GM21576 (cell line): ENCODE results near the gene TRAP1.
"Not testable (repeated sequence)": the region's sequence is repeated elsewhere in the genome, so short reads cannot be mapped to it uniquely, and the experiment has no call there.

Experiments used
- ATAC-seq: cut with Tn5 transposase; IDR thresholded peaks from one replicate; pipeline ENCODE4 v1.9.1; 2021; ENCODE audit warnings: mild to moderate bottlenecking, moderate library complexity; ENCODE audit not compliant: unreplicated experiment

TRAP1 gene

DNA sequence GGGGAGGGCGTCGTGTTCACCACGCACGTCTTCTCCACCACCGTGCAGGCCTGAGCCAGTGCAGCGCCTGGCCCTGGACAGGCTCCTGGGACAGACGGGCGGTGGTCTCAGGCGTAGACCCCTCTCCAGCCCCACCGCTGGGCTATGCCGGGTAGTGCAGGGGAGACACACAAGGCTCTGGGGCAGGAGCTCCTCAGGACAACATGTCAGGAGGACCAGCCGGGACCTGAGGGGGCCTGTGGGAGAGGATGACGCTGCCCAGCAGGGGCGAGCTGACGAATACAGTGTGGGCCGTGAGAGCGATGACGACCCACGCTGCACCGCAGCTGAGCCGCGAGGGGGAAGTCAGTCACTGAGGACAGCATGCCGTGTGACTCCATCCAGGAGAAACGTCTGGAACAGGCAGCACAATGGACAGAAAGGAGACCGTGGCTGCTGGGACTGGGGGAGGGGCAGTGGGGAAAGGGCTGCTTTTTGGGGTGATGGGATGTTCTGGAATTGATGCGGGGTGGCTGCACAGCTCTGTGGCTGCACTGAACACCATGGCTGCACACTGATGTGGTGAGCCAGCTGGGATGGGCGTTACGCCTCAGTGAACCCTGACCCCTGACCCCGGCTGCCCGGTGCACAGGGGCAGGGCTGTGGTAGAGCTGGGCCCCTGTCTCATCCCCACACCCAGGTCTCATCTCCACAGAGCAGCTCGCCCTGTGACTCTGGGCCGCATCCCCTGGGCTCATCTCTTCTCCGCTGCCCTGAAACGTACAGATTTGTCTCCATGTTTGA is 42.6 kb downstream of the TRAP1 start:
- ATAC-seq: no peak

GRCh38 chr16:3673676-3674377 is 43.5 kb downstream of the TRAP1 start:
- no peak for ATAC-seq

GRCh38 chr16:3673201-3673600 is 44.1 kb downstream of the TRAP1 start:
- no peak for ATAC-seq

DNA sequence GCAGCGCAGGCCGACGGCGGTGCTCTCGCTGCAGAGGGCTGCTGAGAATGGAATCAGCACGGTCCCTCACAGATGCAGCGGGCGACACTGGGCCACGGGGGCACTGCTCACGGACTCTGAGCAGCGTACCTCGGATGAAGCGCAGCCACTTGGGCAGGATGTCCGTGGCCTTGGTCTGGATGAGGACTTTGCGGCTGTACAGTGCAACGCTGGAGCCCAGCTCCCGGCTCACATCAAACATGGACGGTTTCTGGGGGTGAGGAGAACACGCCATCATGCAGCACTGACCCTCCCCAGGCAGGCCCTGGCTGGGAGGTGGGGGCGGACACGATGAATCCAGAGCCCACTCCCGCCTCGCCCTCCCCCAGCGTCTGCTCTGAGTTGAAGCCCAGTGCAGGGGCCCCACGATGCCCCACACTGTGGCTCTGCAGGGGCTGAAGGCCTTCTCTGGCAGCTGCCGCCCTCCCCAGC is 44.7 kb downstream of the TRAP1 start:
- ATAC-seq: no peak

GRCh38 chr16:3671424-3671823 is 45.9 kb downstream of the TRAP1 start:
- ATAC-seq: no peak

- ATAC-seq: no peak
Measured at GRCh38 chr16:3670711-3671110, 46.6 kb downstream of the TRAP1 start.

DNA sequence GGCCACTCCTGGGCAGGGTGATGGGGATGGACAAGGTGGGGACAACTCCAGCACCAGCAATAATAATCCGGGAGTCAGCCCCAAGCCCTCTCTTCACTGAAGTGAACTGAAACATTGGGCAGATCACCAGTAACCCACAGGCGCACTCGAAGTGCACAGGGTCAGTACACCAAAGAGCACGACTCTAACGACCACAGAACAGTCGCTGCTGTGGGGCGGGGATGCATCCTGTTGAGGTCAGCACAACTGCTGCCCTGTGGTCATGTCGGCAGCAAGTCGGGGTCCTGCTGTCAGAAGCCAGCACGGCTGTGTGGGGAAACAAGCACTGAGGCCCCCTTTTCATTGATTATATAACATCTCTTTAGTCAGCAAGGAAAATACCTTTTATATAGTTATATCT is 48.2 kb downstream of the TRAP1 start:
- ATAC-seq: no peak

- no peak for ATAC-seq
Measured at GRCh38 chr16:3668626-3669025, 48.7 kb downstream of the TRAP1 start.

- no peak for ATAC-seq
Measured at GRCh38 chr16:3665508-3665907, 51.8 kb downstream of the TRAP1 start.

DNA sequence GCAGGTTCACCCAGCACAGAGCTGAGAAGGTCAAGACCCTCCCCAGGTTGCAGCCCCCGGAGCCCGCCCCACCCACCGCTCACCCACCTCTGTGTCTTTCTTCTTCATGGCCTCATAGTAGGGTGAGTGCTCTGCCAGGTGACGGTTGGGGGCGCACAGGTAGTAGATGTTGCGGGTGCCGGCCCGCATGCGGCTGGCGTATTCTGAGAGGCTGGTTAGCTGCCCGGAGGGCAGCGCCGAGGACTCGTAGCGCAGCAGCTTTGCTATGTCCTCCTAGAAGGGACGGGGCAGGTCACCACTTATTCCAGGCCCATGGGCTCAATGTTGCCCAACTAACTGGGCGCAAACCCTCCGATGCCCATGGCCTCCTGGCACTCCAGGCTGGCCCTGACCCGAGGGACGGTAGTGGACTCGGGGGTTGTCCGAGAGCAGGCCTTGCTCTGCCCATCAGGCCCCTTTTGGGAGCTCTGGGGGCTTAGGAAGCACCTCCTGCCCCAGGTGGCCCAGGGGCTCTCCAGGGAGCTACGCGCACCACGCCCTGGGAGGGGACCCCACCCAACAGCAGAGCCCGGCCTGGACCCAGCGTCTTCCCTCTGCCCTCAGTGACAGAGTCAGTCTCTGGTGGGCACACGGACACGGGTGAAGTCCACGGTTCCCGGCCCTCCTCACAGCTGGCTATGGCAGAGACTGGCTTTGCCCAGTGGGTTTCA is 53.0 kb downstream of the TRAP1 start:
- ATAC-seq: no peak

DNA sequence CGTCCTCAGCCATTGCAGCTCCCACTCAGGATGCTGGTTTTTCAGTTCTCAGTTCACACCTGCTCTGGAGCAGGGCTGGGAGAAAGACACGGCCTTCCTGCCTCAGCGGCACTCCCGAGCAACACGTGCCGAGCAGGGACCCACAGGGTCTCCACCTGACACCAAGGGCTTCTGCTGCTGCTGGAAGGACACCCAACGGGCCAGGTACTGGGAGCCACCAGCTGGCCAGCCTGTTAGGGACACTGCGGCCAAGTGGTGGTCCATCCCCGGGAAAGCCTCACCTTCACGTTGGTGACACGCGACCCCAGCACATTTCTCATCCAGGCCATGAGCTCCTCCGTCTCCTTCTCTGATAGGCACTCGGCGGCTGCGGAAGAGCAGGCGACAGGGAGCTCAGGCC is 54.7 kb downstream of the TRAP1 start:
- no peak for ATAC-seq

DNA sequence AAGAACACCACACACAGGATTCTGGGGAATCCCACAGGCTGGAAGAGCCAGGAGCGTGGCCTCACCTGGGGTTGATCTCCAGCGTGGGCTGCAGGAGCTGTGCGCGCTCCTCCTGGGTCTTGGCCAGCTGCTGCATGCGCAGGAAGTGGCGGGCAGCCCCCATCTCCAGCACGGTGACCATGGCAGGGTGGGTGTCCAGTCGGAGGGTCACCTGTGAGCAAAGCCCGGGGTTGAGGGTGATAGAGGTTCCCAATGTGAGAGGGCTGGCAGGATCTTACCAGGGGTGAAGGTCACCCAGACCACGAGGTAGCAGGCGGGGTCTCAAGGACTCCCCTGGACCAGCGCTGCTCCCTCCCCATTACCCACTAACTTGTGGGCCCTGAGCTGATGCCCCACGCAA is 55.4 kb downstream of the TRAP1 start:
- no peak for ATAC-seq

- ATAC-seq: no peak
Measured at GRCh38 chr16:3661311-3661710, 56.0 kb downstream of the TRAP1 start.

DNA sequence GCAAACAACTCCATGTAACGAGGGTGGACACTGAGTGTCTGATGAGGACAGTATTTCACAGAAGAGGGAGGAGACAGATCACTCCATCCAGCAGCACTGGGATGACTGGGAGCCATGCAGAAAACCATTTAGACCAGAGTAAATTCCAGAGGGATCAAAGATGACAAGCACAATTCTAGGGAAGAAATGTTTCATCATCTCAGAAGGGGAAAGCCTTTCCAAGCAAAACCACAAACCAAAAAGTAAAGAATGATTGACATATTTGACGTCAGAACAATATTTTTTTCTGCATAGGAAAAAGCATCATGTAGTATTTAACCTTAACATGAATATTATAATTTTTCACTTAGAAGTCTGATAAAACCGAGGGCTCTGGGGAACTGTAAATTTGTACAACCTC is 58.1 kb downstream of the TRAP1 start:
- no peak for ATAC-seq

DNA sequence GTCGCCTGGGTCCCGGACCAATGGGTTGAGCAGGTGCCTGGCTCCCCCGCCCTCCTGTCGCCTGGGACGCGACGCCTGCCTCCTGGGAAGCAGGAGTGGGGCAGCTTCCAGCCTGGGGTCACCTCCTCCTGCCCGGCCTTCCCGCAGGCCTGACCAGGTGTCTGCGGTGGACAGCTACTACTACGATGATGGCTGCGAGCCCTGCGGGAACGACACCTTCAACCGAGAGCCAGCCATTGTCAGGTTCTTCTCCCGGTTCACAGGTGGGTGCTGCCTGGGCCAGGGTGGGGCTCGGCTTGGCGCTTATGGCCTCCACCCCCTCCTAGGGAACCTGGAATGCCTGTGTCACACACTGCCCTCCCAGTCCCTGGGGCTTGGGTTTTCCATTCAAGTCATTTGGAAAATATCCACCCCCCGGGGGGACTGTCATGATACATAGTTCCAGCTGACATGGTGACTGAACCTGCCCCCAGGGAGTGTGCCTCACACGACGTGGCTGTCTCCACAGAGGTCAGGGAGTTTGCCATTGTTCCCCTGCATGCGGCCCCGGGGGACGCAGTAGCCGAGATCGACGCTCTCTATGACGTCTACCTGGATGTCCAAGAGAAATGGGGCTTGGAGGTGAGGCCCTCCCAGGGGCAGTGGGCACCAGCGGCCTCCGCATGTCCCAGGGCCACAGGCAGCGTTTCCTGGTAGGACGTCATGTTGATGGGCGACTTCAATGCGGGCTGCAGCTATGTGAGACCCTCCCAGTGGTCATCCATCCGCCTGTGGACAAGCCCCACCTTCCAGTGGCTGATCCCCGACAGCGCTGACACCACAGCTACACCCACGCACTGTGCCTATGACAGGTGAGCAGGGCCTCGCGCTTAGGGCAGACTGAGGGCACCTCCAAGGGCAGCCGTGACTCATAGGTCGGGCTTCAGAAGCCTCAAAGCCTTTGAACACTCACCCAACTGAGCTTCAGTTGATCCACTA is 60.5 kb downstream of the TRAP1 start:
- ATAC-seq: no peak

- not testable (repeated sequence) for ATAC-seq
Measured at GRCh38 chr16:3656160-3656490, 61.2 kb downstream of the TRAP1 start.

- ATAC-seq: no peak
Measured at GRCh38 chr16:3655396-3656159, 61.7 kb downstream of the TRAP1 start.

DNA sequence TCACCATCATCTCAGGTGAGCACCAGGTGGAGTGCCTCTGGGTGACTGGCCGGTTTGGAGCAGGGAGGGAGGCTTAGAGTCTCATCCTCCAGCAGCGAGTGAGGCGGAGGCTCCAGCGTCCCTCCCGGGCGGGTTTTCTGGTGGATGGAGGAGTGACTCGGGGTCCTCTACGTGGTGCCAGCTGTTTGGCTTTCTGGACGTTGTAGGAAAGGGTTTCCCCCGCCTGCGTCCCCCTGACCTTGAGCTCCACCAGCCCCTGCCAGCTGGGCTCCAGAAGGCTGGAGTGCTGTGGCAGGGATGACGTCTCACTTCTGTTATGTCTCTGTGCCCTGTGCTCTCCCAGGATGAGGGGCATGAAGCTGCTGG is 62.3 kb downstream of the TRAP1 start:
- ATAC-seq: no peak

- ATAC-seq: no peak
Measured at GRCh38 chr16:3654249-3654991, 62.9 kb downstream of the TRAP1 start, which contains the start of gene DNASE1. DNASE1 (plus strand) TSS chr16:3654691; CDS start chr16:3655374, 683 bp downstream.
